Cerebellar nuclear complex (tissue), 1 donor: ENCODE results near the gene MAGEF1.
A peak's percentile ranks its signal among the peaks of the same experiment; 100 is the strongest.
"Not testable (repeated sequence)": the region's sequence is repeated elsewhere in the genome, so short reads cannot be mapped to it uniquely, and the experiment has no call there.

Experiments
- DNase-seq, 2 experiments: peaks; one replicate each; lab custom pipeline; 2025; lab: John Stamatoyannopoulos, UW

MAGEF1 gene

DNA sequence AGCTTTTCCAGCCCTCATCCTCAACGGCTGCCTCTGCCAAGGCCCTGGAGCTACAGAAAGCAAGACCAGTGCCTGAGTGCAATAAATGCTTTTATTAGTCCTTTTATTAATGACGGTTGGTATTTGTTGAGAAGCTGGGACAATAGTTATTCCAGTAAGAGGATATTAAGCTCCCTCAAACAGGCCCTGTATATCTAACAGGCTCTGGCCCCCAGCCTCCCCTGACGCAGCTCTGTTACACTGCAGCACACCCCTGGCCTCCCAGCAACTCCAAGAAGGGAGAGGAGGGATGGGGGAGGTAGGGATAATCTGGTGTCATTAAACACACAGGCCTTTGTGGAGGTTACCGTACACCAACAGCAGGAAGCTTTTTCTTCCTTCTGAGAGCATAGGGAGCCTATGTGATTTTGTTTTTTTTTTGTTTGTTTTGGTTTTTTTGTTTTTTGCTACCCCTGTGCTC lies 30.8 kb upstream of the MAGEF1 start:
- DNase-seq, result no peak

DNA sequence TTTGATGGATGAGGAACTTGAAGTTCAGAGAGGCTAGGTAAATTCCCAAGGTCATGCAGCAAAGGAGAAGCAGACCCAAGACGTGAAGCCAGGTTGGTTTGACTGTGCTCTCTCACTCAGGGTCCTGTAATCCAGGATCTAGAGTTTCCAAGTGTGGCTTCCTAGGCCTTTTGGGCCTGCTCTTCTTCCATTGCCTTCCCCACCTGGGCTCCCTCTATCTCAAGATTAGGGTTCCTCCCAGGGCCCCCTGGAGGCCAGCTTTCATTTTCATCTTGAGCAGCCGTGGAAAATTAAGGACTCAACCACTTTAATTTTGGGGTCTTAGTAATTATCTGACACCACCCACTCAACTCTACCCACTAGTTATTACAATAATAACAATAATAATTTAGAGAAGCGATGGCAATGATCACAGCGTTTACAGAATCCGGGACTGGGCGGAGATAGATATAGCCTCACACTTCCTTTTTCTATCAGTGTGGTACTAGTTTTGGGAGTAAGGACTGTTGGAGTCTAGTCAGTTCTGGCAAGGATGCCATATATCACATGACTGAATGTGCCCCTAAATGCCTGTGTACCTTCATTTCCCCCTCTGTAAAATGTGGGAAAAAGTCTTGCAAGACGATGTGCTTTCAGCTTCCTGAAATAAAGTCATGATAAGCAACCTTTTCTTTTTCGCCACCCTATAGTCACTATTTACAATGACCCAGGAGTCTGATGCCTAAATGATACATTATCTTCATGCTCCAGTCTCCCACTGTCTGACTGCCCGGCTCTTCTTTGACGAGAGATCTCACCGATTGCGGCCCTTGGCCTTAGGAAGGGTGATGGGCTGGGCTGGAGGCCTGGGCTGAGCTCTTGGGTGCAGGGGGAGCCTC lies 30.2 kb upstream of the MAGEF1 start:
- DNase-seq, result no peak

DNA sequence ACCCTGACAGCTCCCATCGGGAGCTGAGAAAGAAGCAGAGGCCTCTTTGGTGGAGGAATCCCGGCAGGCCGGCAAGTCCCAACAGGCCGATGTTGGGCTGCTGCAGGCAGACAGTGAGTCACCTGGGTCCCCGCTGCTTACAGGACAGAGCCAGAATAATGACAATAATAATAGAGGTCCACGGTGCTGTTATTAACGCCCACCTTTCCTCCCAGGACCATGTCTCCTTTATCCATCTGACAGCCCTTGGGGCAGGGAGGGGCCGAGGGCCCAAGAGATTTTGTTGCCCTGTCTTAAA lies 29.3 kb upstream of the MAGEF1 start:
- no peak for DNase-seq

GRCh38 chr3:184740509-184741258 lies 28.8 kb upstream of the MAGEF1 start:
- no peak for DNase-seq

GRCh38 chr3:184739594-184740505 lies 28.0 kb upstream of the MAGEF1 start:
- DNase-seq, result no peak

DNA sequence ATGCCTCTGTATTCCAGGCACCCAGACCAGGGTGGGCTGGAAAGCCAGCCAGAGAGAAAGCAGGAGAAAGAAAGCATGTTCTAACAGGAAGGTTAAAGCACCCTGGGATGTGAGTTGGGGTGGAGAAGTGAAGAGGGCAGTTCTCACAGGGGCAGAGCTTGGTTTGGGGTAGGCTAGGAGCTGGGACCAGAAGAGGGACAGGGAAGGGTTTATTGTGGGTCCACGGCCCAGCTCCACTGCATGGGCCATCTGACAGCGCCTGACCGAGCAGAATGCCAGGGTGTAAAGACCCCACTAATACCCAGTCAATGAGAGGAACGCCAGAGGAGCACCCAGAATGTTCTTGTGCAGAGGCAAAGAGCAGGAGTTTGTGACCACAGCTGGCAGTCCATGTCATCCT lies 27.1 kb upstream of the MAGEF1 start:
- no peak for DNase-seq

- DNase-seq, result no peak
Observed at GRCh38 chr3:184738506-184738890, 26.6 kb upstream of the MAGEF1 start.

GRCh38 chr3:184737641-184738505 lies 26.0 kb upstream of the MAGEF1 start:
- no peak for DNase-seq

DNA sequence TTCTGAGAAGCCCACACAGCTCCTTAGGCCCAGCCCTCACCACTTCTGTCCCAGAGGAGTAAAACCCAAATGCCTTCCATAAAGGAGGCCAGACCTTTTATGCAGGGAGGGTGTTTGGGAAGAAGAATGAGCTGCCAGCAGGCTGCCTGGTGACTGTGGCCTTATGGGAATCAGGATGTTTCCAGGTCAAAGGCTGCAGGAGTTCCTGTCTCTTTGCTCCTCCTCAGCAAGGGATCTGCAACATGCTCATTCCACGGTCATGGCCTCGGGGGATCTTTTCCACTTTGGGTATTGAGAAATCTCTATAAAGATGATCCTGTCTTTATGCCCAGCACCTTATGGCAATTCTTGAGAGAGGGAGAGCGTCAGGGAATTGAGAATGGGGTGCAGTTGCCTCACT lies 25.2 kb upstream of the MAGEF1 start:
- DNase-seq, result no peak

GRCh38 chr3:184734903-184735701 lies 23.2 kb upstream of the MAGEF1 start:
- DNase-seq, result no peak

- no peak for DNase-seq
Observed at GRCh38 chr3:184733971-184734608, 22.2 kb upstream of the MAGEF1 start.

- no peak for DNase-seq
Observed at GRCh38 chr3:184733181-184733580, 21.3 kb upstream of the MAGEF1 start.

GRCh38 chr3:184731786-184732537 lies 20.1 kb upstream of the MAGEF1 start:
- DNase-seq, result no peak

- no peak for DNase-seq
Observed at GRCh38 chr3:184730924-184731323, 19.1 kb upstream of the MAGEF1 start.

DNA sequence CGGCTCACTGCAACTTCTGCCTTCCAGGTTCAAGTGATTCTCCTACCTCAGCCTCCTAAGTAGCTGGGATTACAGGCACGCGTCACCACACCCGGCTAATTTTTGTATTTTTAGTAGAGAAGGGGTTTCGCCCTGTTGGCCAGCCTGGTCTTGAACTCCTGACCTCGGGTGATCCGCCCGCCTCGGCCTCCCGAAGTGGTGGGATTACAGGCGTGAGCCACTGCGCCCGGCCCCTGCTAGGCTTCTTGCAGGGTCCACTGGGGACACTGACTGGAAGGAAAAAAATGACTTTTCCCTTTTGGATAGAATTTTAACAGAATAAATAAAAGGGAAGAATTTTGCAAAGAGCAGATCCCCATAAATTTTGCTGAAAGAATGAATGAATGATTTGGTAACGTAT lies 17.3 kb upstream of the MAGEF1 start:
- DNase-seq, result not testable (repeated sequence)

- DNase-seq, result no peak
Observed at GRCh38 chr3:184728010-184728527, 16.2 kb upstream of the MAGEF1 start.

- peak in 1 of 2 experiments; percentile 27 for DNase-seq
Observed at GRCh38 chr3:184727357-184728009, 15.6 kb upstream of the MAGEF1 start.

GRCh38 chr3:184726497-184726896 lies 14.6 kb upstream of the MAGEF1 start:
- no peak for DNase-seq
